DND-41 (cell line): ENCODE measurements around the gene METTL25.

ENCODE experiments used
- ATAC-seq: fragments of 200-7000 bp; cut with Tn5 transposase; 3 replicates; pipeline ENCODE4 v1.9.1; 2021; ENCODE audit warnings: low read depth; ENCODE audit not compliant: insufficient read depth
- DNase-seq: peaks from one replicate; pipeline ENCODE4 v3.0.0-alpha.2; 2020
- H2AFZ ChIP-seq: 2 replicates; pipeline ENCODE4 v1.6.0; 2012; ENCODE audit warnings: low read depth, low read length
- H3K27ac ChIP-seq: 2 replicates; pipeline ENCODE4 v1.5.1; 2012; ENCODE audit warnings: low read length, inconsistent platforms
- H3K27me3 ChIP-seq: fragments of 200-600 bp; sonication (generic); 2 replicates; pipeline ENCODE4 v1.6.0; 2012; ENCODE audit warnings: low read length, mild to moderate bottlenecking, inconsistent platforms; ENCODE audit not compliant: insufficient read depth, poor library complexity
- H3K36me3 ChIP-seq: 2 replicates; pipeline ENCODE4 v1.5.1; 2012; ENCODE audit warnings: low read length, inconsistent platforms; ENCODE audit not compliant: insufficient read depth
- H3K4me1 ChIP-seq: 2 replicates; pipeline ENCODE4 v1.5.1; 2012; ENCODE audit warnings: mild to moderate bottlenecking, low read length; ENCODE audit not compliant: insufficient read depth
- H3K4me2 ChIP-seq: 2 replicates; pipeline ENCODE4 v1.6.0; 2012; ENCODE audit warnings: mild to moderate bottlenecking, moderate library complexity, low read length, inconsistent platforms; ENCODE audit not compliant: insufficient read depth
- H3K4me3 ChIP-seq, 2 experiments: fragments of 200-600 bp in 1 of 2; shearing (Covaris generic) in 1 of 2; 2 replicates each; pipeline ENCODE4 v1.5.1; 2012 to 2016; ENCODE audit warnings: inconsistent platforms in 2 of 2, low read length in 2 of 2, mild to moderate bottlenecking in 2 of 2, low read depth in 1 of 2, moderate library complexity in 1 of 2
- H3K79me2 ChIP-seq: 2 replicates; pipeline ENCODE4 v1.6.0; 2012; ENCODE audit warnings: low read length, inconsistent platforms; ENCODE audit not compliant: insufficient read depth
- H3K9ac ChIP-seq: 2 replicates; pipeline ENCODE4 v1.6.0; 2012; ENCODE audit warnings: low read depth, mild to moderate bottlenecking, inconsistent platforms, low read length, moderate library complexity
- H3K9me3 ChIP-seq: 2 replicates; pipeline ENCODE4 v1.5.1; 2012; ENCODE audit warnings: low read length, moderate library complexity, mild to moderate bottlenecking, inconsistent platforms; ENCODE audit not compliant: insufficient read depth, severe bottlenecking
- H4K20me1 ChIP-seq: 2 replicates; pipeline ENCODE4 v1.6.0; 2012; ENCODE audit warnings: low read length; ENCODE audit not compliant: insufficient read depth
- EZH2 ChIP-seq: IDR thresholded peaks from 3 replicates; pipeline ENCODE4 v1.6.1; 2012; ENCODE audit warnings: borderline replicate concordance, low read depth, mild to moderate bottlenecking, moderate library complexity, low read length, inconsistent platforms; ENCODE audit not compliant: severe bottlenecking
- TF ChIP-seq, protein P1 (sequence below): IDR thresholded peaks from 2 replicates; pipeline ENCODE4 v1.5.1; 2012; ENCODE audit warnings: borderline replicate concordance, low read length, moderate library complexity, mild to moderate bottlenecking; ENCODE audit not compliant: poor library complexity, severe bottlenecking; ENCODE audit errors: extremely low read depth

The METTL25 gene

GRCh38 chr12:82400819-82401218 lies 42.5 kb downstream of the METTL25 start:
- no peak overlapping the region for H3K9ac ChIP-seq
- no peak overlapping the region for H3K4me3 ChIP-seq
- H3K27ac ChIP-seq, result no peak overlapping the region
- H3K36me3 ChIP-seq, result no peaks in the 10 kb centered on the region
- H3K4me2 ChIP-seq, result no peak overlapping the region
- H3K27me3 ChIP-seq, result no peaks in the 10 kb centered on the region
- DNase-seq (no peak), ATAC-seq (no peak)
- no peaks in the 10 kb centered on the region for H4K20me1 ChIP-seq
- H3K9me3 ChIP-seq, result no peaks in the 10 kb centered on the region
- TF ChIP-seq, protein P1, sequence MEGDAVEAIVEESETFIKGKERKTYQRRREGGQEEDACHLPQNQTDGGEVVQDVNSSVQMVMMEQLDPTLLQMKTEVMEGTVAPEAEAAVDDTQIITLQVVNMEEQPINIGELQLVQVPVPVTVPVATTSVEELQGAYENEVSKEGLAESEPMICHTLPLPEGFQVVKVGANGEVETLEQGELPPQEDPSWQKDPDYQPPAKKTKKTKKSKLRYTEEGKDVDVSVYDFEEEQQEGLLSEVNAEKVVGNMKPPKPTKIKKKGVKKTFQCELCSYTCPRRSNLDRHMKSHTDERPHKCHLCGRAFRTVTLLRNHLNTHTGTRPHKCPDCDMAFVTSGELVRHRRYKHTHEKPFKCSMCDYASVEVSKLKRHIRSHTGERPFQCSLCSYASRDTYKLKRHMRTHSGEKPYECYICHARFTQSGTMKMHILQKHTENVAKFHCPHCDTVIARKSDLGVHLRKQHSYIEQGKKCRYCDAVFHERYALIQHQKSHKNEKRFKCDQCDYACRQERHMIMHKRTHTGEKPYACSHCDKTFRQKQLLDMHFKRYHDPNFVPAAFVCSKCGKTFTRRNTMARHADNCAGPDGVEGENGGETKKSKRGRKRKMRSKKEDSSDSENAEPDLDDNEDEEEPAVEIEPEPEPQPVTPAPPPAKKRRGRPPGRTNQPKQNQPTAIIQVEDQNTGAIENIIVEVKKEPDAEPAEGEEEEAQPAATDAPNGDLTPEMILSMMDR, result no peak
- TF ChIP-seq EZH2, result no peak
- H3K4me1 ChIP-seq, result no peaks in the 10 kb centered on the region
- no peak overlapping the region for H2AFZ ChIP-seq
- H3K79me2 ChIP-seq, result no peaks in the 10 kb centered on the region

DNA sequence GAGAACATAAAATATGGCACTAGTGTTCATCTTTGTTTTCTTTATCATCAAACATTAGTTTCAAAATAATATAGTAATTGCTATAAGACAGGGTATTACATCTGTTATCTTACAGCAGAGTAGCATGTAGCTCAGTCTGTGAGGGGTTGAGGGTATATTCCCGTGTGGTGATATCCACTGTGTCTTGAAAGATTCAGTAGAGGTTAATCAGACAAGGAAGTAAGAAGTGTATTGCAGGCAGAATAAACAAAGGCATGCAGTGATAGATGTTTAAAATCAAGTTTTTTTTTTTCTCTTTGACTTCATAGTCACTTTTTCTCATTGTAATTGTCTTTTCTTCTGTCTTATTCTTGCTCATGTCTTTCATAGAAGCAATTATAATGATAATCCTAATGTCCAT lies 48.3 kb downstream of the METTL25 start:
- Histone ChIP-seq H4K20me1 (no peaks in the 10 kb centered on the region), H3K79me2 (no peaks in the 10 kb centered on the region), H3K27me3 (no peaks in the 10 kb centered on the region), H3K4me3 (no peak overlapping the region), H3K9me3 (no peaks in the 10 kb centered on the region), H3K9ac (no peak overlapping the region), H3K4me1 (no peaks in the 10 kb centered on the region), H3K27ac (no peak overlapping the region), H3K36me3 (no peaks in the 10 kb centered on the region), H2AFZ (no peak overlapping the region), H3K4me2 (no peak overlapping the region)
- no peak for TF ChIP-seq EZH2
- TF ChIP-seq, protein P1, result no peak
- DNase-seq (no peak), ATAC-seq (no peak)

GRCh38 chr12:82407481-82407880 lies 49.2 kb downstream of the METTL25 start:
- H3K4me1 ChIP-seq, result no peaks in the 10 kb centered on the region
- no peak overlapping the region for H2AFZ ChIP-seq
- DNase-seq (no peak), ATAC-seq (no peak)
- H3K27ac ChIP-seq, result no peak overlapping the region
- no peak overlapping the region for H3K9ac ChIP-seq
- H3K36me3 ChIP-seq, result no peaks in the 10 kb centered on the region
- no peak for TF ChIP-seq EZH2
- TF ChIP-seq, protein P1, result no peak
- H4K20me1 ChIP-seq, result no peaks in the 10 kb centered on the region
- H3K27me3 ChIP-seq, result no peaks in the 10 kb centered on the region
- no peak overlapping the region for H3K4me2 ChIP-seq
- no peaks in the 10 kb centered on the region for H3K79me2 ChIP-seq
- H3K4me3 ChIP-seq, result no peak overlapping the region
- H3K9me3 ChIP-seq, result no peaks in the 10 kb centered on the region

- H3K4me3 ChIP-seq, result no peak overlapping the region
- no peak overlapping the region for H3K9ac ChIP-seq
- no peak for TF ChIP-seq EZH2
- TF ChIP-seq, protein P1, result no peak
- no peaks in the 10 kb centered on the region for H3K9me3 ChIP-seq
- H3K79me2 ChIP-seq, result no peaks in the 10 kb centered on the region
- H4K20me1 ChIP-seq, result no peaks in the 10 kb centered on the region
- DNase-seq (no peak), ATAC-seq (no peak)
- H3K27me3 ChIP-seq, result no peaks in the 10 kb centered on the region
- H3K4me1 ChIP-seq, result no peaks in the 10 kb centered on the region
- H3K4me2 ChIP-seq, result no peak overlapping the region
- H2AFZ ChIP-seq, result no peak overlapping the region
- no peaks in the 10 kb centered on the region for H3K36me3 ChIP-seq
- H3K27ac ChIP-seq, result no peak overlapping the region
Observed at GRCh38 chr12:82408844-82409243, 50.5 kb downstream of the METTL25 start.
